ENCODE measurements around the gene GJC2. TPM values are rescaled to one million over a fixed set of nuclear protein-coding genes. Genes with fewer than 3 reads are reported as not detected.

GJC2 gene
- total RNA-seq = 0.30 and 0.61 TPM in 2 replicates
- 0.07 TPM for total RNA-seq (2013)
- polyA plus RNA-seq = 0.16 and 0.88 TPM in 2 replicates
- polyA minus RNA-seq = 3.9 and 7.8 TPM in 2 replicates

DNA sequence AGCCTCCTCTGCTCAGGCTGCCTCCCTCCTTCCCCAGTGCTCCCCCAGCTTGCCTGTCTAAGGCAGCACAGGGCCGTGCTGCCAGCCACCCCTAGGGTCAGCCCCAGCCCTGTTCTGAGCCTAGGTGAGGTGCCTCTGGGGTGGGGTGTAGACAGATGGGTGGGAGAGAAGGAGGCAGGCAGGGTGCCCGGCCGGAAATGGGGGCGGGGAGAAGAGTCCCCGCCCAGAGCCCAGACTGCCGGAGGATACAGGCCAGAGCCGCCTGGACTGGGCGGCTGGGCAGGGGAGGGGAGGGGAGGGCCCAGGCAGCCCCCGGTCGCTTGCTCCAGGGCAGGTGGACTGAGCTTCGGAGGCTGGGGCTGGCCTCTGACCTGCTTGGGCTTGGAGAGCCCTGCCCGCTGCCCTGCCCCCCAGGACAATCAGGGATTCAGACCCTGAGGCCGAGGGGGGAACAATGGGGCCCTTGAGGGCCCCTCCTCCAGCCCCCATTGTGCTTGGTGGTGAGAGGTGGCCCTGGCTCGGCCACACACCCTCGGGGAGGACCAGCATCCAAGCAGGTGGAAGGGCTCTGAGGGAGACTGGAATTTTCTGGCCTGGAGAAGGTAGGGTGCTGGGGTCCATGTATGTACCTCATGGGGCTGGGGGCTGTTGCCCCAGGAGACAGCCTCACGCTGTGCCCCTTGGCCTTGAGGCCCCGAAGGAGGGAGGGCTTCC, at the start of gene GJC2:
Gene GJC2 (plus strand): TSS at position 525 of the 714 bp plus-strand sequence. CDS start 7,829 bp downstream, outside the sequence.
- Mint-ChIP-seq H3K4me3 (no peak within 1 kb of the TSS), H3K4me1 (no peaks in the 10 kb centered on the region), H3K27ac (no peak within 1 kb of the TSS), H3K27me3 (no peaks in the 10 kb centered on the region), H3K9me3 (ENCODE audit: insufficient read depth) (no peaks in the 10 kb centered on the region)
- Histone ChIP-seq H3K27ac (ENCODE audit: low read length in 2 of 2) (no peak within 1 kb of the TSS), H3K27me3 (replicated peaks in 1 of 4; ENCODE audit: control extremely low read depth in 1 of 4, control insufficient read depth in 3 of 4, insufficient read depth in 4 of 4, low read length in 3 of 4) (no peaks in the 10 kb centered on the region), H3K79me2 (ENCODE audit: control insufficient read depth, insufficient read depth, low read length) (peaks cover 21% of the 10 kb centered on the region), H4K20me1 (ENCODE audit: control insufficient read depth, insufficient read depth, low read length, poor library complexity, severe bottlenecking) (peaks cover 56% of the 10 kb centered on the region), H3K9ac (ENCODE audit: low read length) (no peak within 1 kb of the TSS), H3K4me1 (ENCODE audit: control insufficient read depth in 2 of 2, insufficient read depth in 2 of 2, low read length in 2 of 2) (peaks cover 0 to 2% of the 10 kb centered on the region in 2 donors), H2AFZ (ENCODE audit: insufficient read depth, low read depth, low read length, poor library complexity, severe bottlenecking) (no peak within 1 kb of the TSS), H3K9me3 (ENCODE audit: control extremely low read depth in 1 of 3, control insufficient read depth in 2 of 3, insufficient read depth in 1 of 3, low read length in 2 of 3) (no peaks in the 10 kb centered on the region), H3K4me2 (replicated peaks; ENCODE audit: low read depth, low read length, poor library complexity, severe bottlenecking) (no peak within 1 kb of the TSS), H3K36me3 (replicated peaks in 1 of 2; ENCODE audit: control extremely low read depth in 1 of 2, control insufficient read depth in 1 of 2, extremely low read depth in 1 of 2, insufficient read depth in 2 of 2, low read length in 1 of 2) (peaks cover 0 to 39% of the 10 kb centered on the region in 2 experiments), H3K4me3 (ENCODE audit: control extremely low read depth in 1 of 5, extremely low read depth in 1 of 5, insufficient read depth in 1 of 5, low read depth in 2 of 5, low read length in 4 of 5) (no peak within 1 kb of the TSS)
- WGBS (ENCODE audit: insufficient coverage) = 95% methylated on average over 14 of the region's 17 CpGs
- POLR2A ChIA-PET = interaction anchor here (0.6 kb wide), 1 partner anchor 60 kb away, joined by 3 read pairs; no protein-coding TSS in a partner anchor
- intact Hi-C loops (cut with micrococcal nuclease) = no loop called here
- TF ChIP-seq CTCF (IDR thresholded peaks at IDR 0.05) (no peak), EZH2 (IDR thresholded peaks at IDR 0.05; ENCODE audit: borderline replicate concordance, insufficient read depth, low read depth, low read length, poor library complexity, severe bottlenecking) (no peak)
- CTCF ChIA-PET = no interaction called here
- ATAC-seq (ENCODE audit: low read depth) (no peak), DNase-seq (no peak)
